CD4-positive, alpha-beta memory T cell (primary cell): ENCODE results near the gene KCNQ1. TPM values are rescaled to one million over a fixed set of nuclear protein-coding genes. Genes with fewer than 3 reads are reported as not detected.

Source experiments
- CTCF ChIA-PET: fragments of 350-600 bp; sonication (Branson Sonifier 250); formaldehyde crosslinking; loops from one replicate; lab custom pipeline; 2021; ENCODE audit warnings: inconsistent platforms; ENCODE audit not compliant: partially characterized antibody; lab: Charles Lee
- POLR2A ChIA-PET: fragments of 350-600 bp; sonication (Branson Sonifier 250); formaldehyde crosslinking; loops from one replicate; lab custom pipeline; 2021; ENCODE audit not compliant: partially characterized antibody; lab: Charles Lee
- DNase-seq, 5 donors: peaks; one replicate each; pipeline versions ENCODE4 v3.0.0 to v3.0.0-alpha.2; 2020 to 2022; ENCODE audit warnings: mixed read lengths in 1 of 5
- H3K27ac ChIP-seq: one replicate; pipeline ENCODE4 v1.7.0; 2013; ENCODE audit warnings: low read depth, low read length
- H3K27me3 ChIP-seq: 2 replicates; pipeline ENCODE4 v1.7.0; 2013; ENCODE audit warnings: mild to moderate bottlenecking, low read length, moderate library complexity; ENCODE audit not compliant: insufficient read depth
- H3K36me3 ChIP-seq: 2 replicates; pipeline ENCODE4 v1.7.0; 2013; ENCODE audit warnings: mild to moderate bottlenecking, low read length, moderate library complexity; ENCODE audit not compliant: insufficient read depth
- H3K4me1 ChIP-seq: 2 replicates; pipeline ENCODE4 v1.7.0; 2013; ENCODE audit warnings: mild to moderate bottlenecking, low read length, moderate library complexity; ENCODE audit not compliant: insufficient read depth
- H3K4me3 ChIP-seq, 2 donors: one replicate each; pipeline ENCODE4 v1.7.0; 2013; ENCODE audit warnings: low read length in 2 of 2, mild to moderate bottlenecking in 1 of 2
- H3K9me3 ChIP-seq, 2 donors: one replicate each; pipeline ENCODE4 v1.7.0; 2013; ENCODE audit warnings: low read length in 2 of 2, control low read depth in 1 of 2; ENCODE audit not compliant: control insufficient read depth in 1 of 2
- H3K27ac Mint-ChIP-seq, 7 donors: one replicate each; pipeline ENCODE4 v1.8.0; 2020 to 2021; ENCODE audit warnings: mixed read lengths in 7 of 7, mild to moderate bottlenecking in 6 of 7, inconsistent platforms in 3 of 7, moderate library complexity in 3 of 7
- H3K27me3 Mint-ChIP-seq, 2 donors: one replicate each; pipeline ENCODE4 v1.8.0; 2020 to 2021; ENCODE audit warnings: mixed read lengths in 2 of 2
- H3K36me3 Mint-ChIP-seq, 2 donors: one replicate each; pipeline ENCODE4 v1.8.0; 2020 to 2021; ENCODE audit warnings: mixed read lengths in 2 of 2, inconsistent platforms in 1 of 2, mild to moderate bottlenecking in 1 of 2
- H3K4me1 Mint-ChIP-seq, 4 donors: one replicate each; pipeline ENCODE4 v1.8.0; 2020 to 2021; ENCODE audit warnings: mixed read lengths in 4 of 4, mild to moderate bottlenecking in 1 of 4
- H3K4me3 Mint-ChIP-seq, 8 donors: one replicate each; pipeline ENCODE4 v1.8.0; 2020 to 2021; ENCODE audit warnings: mixed read lengths in 8 of 8, mild to moderate bottlenecking in 7 of 8, moderate library complexity in 6 of 8, inconsistent platforms in 3 of 8
- H3K9me3 Mint-ChIP-seq, 8 donors: one replicate each; pipeline ENCODE4 v1.8.0; 2020 to 2021; ENCODE audit warnings: mixed read lengths in 8 of 8, mild to moderate bottlenecking in 5 of 8, inconsistent platforms in 3 of 8, moderate library complexity in 1 of 8
- intact Hi-C: fragments of 100-400 bp; cut with micrococcal nuclease; formaldehyde crosslinking; loops from one replicate; pipeline ENCODE4 v1.15.1; 2023
- polyA plus RNA-seq, 2 donors: library from polyadenylated mRNA; unstranded; fragments of 300-500 nt; fragmentation: Illumina TruSeq; gene quantifications; one replicate each; pipeline ENCODE4 v1.2.3, GENCODE V29; 2021
- total RNA-seq, 2 experiments: library from RNA; stranded (reverse); gene quantifications; one replicate each; pipeline ENCODE4 v1.2.3, GENCODE V29; 2021

The KCNQ1 gene
- total and polyA plus RNA-seq, 4 experiments from 2014 or later: 5.4 to 21.7 (median 21.5) TPM

DNA sequence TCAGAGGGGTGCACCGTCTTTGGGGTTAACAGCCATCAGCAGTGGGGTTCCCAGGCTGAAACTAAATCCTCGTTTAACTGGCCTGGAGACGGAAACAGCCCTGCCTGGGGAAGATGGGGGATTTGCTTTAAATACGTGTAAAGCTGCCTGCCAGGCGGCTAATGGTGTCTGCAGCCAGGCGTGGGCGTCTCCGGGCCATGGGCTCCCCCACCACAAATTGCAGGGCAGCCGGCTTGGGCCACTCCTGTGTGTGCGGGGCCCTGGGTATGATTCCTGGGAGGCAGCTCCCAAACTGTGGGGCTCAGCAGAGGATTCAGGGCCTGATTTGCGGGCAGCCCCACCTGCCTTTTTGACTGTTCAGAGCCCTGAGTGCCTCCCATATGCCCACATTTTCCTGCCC is 110.5 kb downstream of the KCNQ1 start:
- Histone ChIP-seq H3K27ac (no peak overlapping the region), H3K4me1 (no peaks in the 10 kb centered on the region), H3K27me3 (no peaks in the 10 kb centered on the region), H3K9me3 (no peaks in the 10 kb centered on the region), H3K4me3 (no peak overlapping the region), H3K36me3 (no peaks in the 10 kb centered on the region)
- CTCF ChIA-PET: no interaction called here
- H3K27me3 Mint-ChIP-seq: no peaks in the 10 kb centered on the region
- H3K4me3 Mint-ChIP-seq: no peak overlapping the region
- no peak for DNase-seq
- H3K9me3 Mint-ChIP-seq: no peaks in the 10 kb centered on the region
- intact Hi-C loops: no loop called here
- H3K4me1 Mint-ChIP-seq: peaks cover 4 to 19% (median 9%) of the 10 kb centered on the region in 4 donors
- POLR2A ChIA-PET: no interaction called here
- peaks cover 0 to 4% of the 10 kb centered on the region in 2 donors for H3K36me3 Mint-ChIP-seq
- H3K27ac Mint-ChIP-seq: no peak overlapping the region

GRCh38 chr11:2555891-2556290 is 111.1 kb downstream of the KCNQ1 start:
- Mint-ChIP-seq H3K9me3 (no peaks in the 10 kb centered on the region), H3K27me3 (no peaks in the 10 kb centered on the region), H3K4me3 (no peak overlapping the region), H3K4me1 (peaks cover 4 to 19% (median 9%) of the 10 kb centered on the region in 4 donors), H3K36me3 (peaks cover 0 to 4% of the 10 kb centered on the region in 2 donors), H3K27ac (no peak overlapping the region)
- intact Hi-C loops: no loop called here
- DNase-seq: no peak
- Histone ChIP-seq H3K4me3 (no peak overlapping the region), H3K27me3 (no peaks in the 10 kb centered on the region), H3K4me1 (no peaks in the 10 kb centered on the region), H3K36me3 (no peaks in the 10 kb centered on the region), H3K9me3 (no peaks in the 10 kb centered on the region), H3K27ac (no peak overlapping the region)
- ChIA-PET POLR2A (no interaction called here), CTCF (no interaction called here)

- Histone ChIP-seq H3K27ac (no peak overlapping the region), H3K27me3 (no peaks in the 10 kb centered on the region), H3K4me3 (no peak overlapping the region), H3K36me3 (no peaks in the 10 kb centered on the region), H3K4me1 (no peaks in the 10 kb centered on the region), H3K9me3 (no peaks in the 10 kb centered on the region)
- H3K4me1 Mint-ChIP-seq: peaks cover 0 to 14% (median 3%) of the 10 kb centered on the region in 4 donors
- H3K4me3 Mint-ChIP-seq: no peak overlapping the region
- no peak for DNase-seq
- H3K27me3 Mint-ChIP-seq: no peaks in the 10 kb centered on the region
- POLR2A ChIA-PET: no interaction called here
- intact Hi-C loops: no loop called here
- CTCF ChIA-PET: no interaction called here
- H3K9me3 Mint-ChIP-seq: no peaks in the 10 kb centered on the region
- H3K36me3 Mint-ChIP-seq: no peaks in the 10 kb centered on the region
- no peak overlapping the region for H3K27ac Mint-ChIP-seq
Observed at GRCh38 chr11:2557381-2557780, 112.6 kb downstream of the KCNQ1 start.

GRCh38 chr11:2558397-2558796 is 113.6 kb downstream of the KCNQ1 start:
- no peaks in the 10 kb centered on the region for H3K36me3 ChIP-seq
- H3K36me3 Mint-ChIP-seq: no peaks in the 10 kb centered on the region
- H3K27ac Mint-ChIP-seq: peak overlapping the region in 1 of 7 donors; percentile 13

GRCh38 chr11:2558861-2559526 is 114.2 kb downstream of the KCNQ1 start:
- Mint-ChIP-seq H3K4me1 (peaks cover 0 to 9% (median 2%) of the 10 kb centered on the region in 4 donors), H3K27ac (no peak overlapping the region), H3K9me3 (no peaks in the 10 kb centered on the region), H3K4me3 (no peak overlapping the region), H3K27me3 (no peaks in the 10 kb centered on the region), H3K36me3 (no peaks in the 10 kb centered on the region)
- Histone ChIP-seq H3K4me1 (no peaks in the 10 kb centered on the region), H3K9me3 (no peaks in the 10 kb centered on the region), H3K27ac (no peak overlapping the region), H3K36me3 (no peaks in the 10 kb centered on the region), H3K27me3 (no peaks in the 10 kb centered on the region), H3K4me3 (no peak overlapping the region)
- CTCF ChIA-PET: no interaction called here
- POLR2A ChIA-PET: no interaction called here
- intact Hi-C loops: no loop called here
- no peak for DNase-seq

More at GRCh38 chr11:2558397-2558796, 113.6 kb downstream of the KCNQ1 start:
- intact Hi-C loops: no loop called here
- no peak overlapping the region for H3K27ac ChIP-seq
- H3K9me3 Mint-ChIP-seq: no peaks in the 10 kb centered on the region
- H3K9me3 ChIP-seq: no peaks in the 10 kb centered on the region
- DNase-seq: no peak
- no peaks in the 10 kb centered on the region for H3K27me3 ChIP-seq
- H3K4me1 ChIP-seq: no peaks in the 10 kb centered on the region
- POLR2A ChIA-PET: no interaction called here
- H3K4me3 ChIP-seq: no peak overlapping the region
- CTCF ChIA-PET: no interaction called here
- no peaks in the 10 kb centered on the region for H3K27me3 Mint-ChIP-seq
- H3K4me3 Mint-ChIP-seq: no peak overlapping the region
- H3K4me1 Mint-ChIP-seq: peaks cover 0 to 9% (median 3%) of the 10 kb centered on the region in 4 donors

DNA sequence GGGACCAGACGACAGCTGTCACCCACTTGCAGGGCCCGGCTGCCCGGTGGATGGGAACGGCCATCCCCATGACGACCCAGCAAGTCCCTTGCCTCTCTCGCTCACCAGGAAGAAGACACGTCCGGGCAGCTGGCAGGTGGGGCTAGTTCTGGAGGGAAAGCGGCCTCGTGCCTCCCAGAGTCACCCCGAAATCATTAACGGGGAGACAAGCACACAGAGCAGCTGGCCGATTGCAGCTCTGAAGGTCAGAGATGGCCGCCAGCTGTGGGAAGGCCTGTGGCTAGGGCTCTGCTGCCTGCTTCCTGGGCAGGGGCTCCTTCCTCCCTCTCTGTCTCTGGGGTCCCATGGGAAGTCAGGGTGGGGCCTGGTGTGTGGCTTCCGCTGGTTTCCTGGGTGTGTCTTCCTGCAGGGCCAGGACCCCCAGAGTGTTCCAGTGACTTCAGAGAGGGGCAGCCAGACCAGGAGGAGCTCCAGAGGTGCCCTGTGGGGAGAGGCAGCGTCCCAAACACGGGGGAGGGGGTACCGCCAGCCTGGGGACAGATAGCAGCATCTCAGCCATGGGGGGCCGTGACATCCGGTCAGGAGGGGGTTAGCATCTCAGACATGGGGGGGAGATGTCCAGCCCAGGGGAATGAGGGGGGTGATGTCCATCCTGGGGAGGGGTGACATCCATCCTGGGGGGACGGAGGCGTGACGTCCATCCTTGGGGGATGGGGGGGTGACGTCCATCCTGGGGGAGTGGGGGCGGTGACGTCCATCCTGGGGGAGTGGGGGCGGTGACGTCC is 114.9 kb downstream of the KCNQ1 start:
- H3K36me3 Mint-ChIP-seq: no peaks in the 10 kb centered on the region
- H3K4me1 Mint-ChIP-seq: peaks cover 0 to 9% (median 2%) of the 10 kb centered on the region in 4 donors

DNA sequence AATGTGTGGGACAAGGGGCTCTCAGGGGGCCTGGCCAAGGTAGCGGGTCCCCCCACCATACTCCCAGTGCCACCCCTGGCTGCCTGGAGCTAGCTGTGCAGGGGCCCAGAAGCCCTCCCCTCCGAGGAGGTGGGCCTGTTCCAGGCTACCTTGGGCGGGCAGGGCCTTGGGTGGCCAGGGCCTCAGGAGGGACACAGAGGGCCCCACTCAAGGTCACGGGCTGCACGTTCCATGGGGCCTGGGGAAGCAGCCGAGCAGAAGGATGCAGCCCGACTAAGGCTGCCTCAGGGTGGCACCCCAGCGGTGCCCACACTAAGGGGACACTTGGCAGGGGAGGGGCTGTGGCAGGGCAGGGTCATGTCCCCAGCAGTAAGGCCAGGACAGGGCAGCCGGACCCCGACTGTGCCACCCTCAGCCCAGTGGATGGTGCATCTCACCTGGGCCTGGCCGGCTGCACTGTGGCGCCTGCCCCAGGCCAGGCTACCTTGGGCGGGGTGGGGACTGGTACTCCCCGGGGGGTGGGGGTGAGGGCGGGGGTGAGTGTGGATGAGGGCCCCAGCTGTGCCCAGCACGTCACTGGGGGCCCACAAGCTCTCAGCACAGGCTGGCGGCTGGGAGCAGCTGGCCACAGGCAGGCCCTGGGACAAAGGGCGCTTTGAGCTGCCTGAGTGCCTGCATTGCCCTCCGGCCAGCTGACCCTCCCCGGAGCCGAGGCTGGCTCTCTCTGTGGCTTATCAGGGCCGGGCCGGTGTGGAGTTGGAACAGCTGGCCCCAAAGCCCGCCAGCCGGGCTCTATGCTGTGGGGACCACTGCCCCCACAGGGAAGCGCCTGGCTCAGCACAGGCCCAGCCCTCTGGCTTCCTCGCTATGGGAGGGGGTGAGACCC is 117.1 kb downstream of the KCNQ1 start:
- H3K27me3 Mint-ChIP-seq: no peaks in the 10 kb centered on the region
- H3K36me3 ChIP-seq: no peaks in the 10 kb centered on the region
- ChIA-PET CTCF (no interaction called here), POLR2A (no interaction called here)
- no peak overlapping the region for H3K4me3 Mint-ChIP-seq
- H3K36me3 Mint-ChIP-seq: no peaks in the 10 kb centered on the region
- H3K27ac Mint-ChIP-seq: no peak overlapping the region
- no peak overlapping the region for H3K27ac ChIP-seq
- intact Hi-C loops: no loop called here
- H3K4me1 ChIP-seq: no peaks in the 10 kb centered on the region
- H3K9me3 ChIP-seq: no peaks in the 10 kb centered on the region
- H3K27me3 ChIP-seq: no peaks in the 10 kb centered on the region
- H3K4me3 ChIP-seq: no peak overlapping the region
- no peak for DNase-seq
- no peaks in the 10 kb centered on the region for H3K9me3 Mint-ChIP-seq
- H3K4me1 Mint-ChIP-seq: peaks cover 0 to 9% (median 2%) of the 10 kb centered on the region in 4 donors

More for the DNA sequence above, 114.9 kb downstream of the KCNQ1 start:
- Histone ChIP-seq H3K27me3 (no peaks in the 10 kb centered on the region), H3K4me1 (no peaks in the 10 kb centered on the region), H3K4me3 (no peak overlapping the region), H3K36me3 (no peaks in the 10 kb centered on the region), H3K9me3 (no peaks in the 10 kb centered on the region), H3K27ac (no peak overlapping the region)
- Mint-ChIP-seq H3K4me3 (no peak overlapping the region), H3K27me3 (no peaks in the 10 kb centered on the region), H3K27ac (no peak overlapping the region), H3K9me3 (no peaks in the 10 kb centered on the region)
- POLR2A ChIA-PET: no interaction called here
- DNase-seq: no peak
- intact Hi-C loops: no loop called here
- CTCF ChIA-PET: no interaction called here
